Neural cell (in vitro differentiated cells): ENCODE data around the gene DIAPH2. TPM values are rescaled to one million over a fixed set of nuclear protein-coding genes. Genes with fewer than 3 reads are reported as not detected.

Experiments
- H2AFZ ChIP-seq: fragments of 200-600, 300-800 bp; sonication (generic), shearing (Covaris generic); 2 replicates; pipeline ENCODE4 v1.6.0; 2014; ENCODE audit warnings: low read depth, mild to moderate bottlenecking, antibody characterized with exemption, low read length, moderate library complexity
- H3F3A ChIP-seq: fragments of 200-600 bp; shearing (Covaris generic); 2 replicates; pipeline ENCODE4 v1.6.1; 2016; ENCODE audit warnings: mild to moderate bottlenecking, moderate library complexity, mixed read lengths, antibody characterized with exemption, low read length; ENCODE audit not compliant: insufficient read depth, poor library complexity, severe bottlenecking
- H3K27ac ChIP-seq: fragments of 200-600, 300-800 bp; sonication (generic), shearing (Covaris generic); 2 replicates; pipeline ENCODE4 v1.5.1; 2014; ENCODE audit warnings: mild to moderate bottlenecking, low read length, moderate library complexity
- H3K27me3 ChIP-seq: fragments of 300-800, 200-600 bp; sonication (generic), shearing (Covaris generic); 2 replicates; pipeline ENCODE4 v1.6.0; 2014; ENCODE audit warnings: mild to moderate bottlenecking, low read depth, low read length, moderate library complexity; ENCODE audit not compliant: insufficient read depth
- H3K36me3 ChIP-seq: fragments of 300-800, 200-600 bp; sonication (generic), shearing (Covaris generic); 2 replicates; pipeline ENCODE4 v1.5.1; 2014; ENCODE audit warnings: mild to moderate bottlenecking, antibody characterized with exemption, low read length, moderate library complexity; ENCODE audit not compliant: insufficient read depth
- H3K4me2 ChIP-seq: fragments of 300-800, 200-600 bp; sonication (generic), shearing (Covaris generic); 2 replicates; pipeline ENCODE4 v1.6.0; 2014; ENCODE audit warnings: mild to moderate bottlenecking, low read length
- H3K4me3 ChIP-seq: fragments of 300-800, 200-600 bp; sonication (generic), shearing (Covaris generic); 2 replicates; pipeline ENCODE4 v1.5.1; 2014; ENCODE audit warnings: mild to moderate bottlenecking, low read length, moderate library complexity
- H3K79me2 ChIP-seq: fragments of 200-600 bp; shearing (Covaris generic); replicated peaks from 2 replicates; pipeline ENCODE4 v1.6.0; 2014; ENCODE audit warnings: mild to moderate bottlenecking, low read length, moderate library complexity; ENCODE audit not compliant: insufficient read depth
- H3K9ac ChIP-seq: fragments of 300-800, 200-600 bp; sonication (generic), shearing (Covaris generic); 2 replicates; pipeline ENCODE4 v1.6.1; 2016; ENCODE audit warnings: mild to moderate bottlenecking, low read length, mixed read lengths
- H3K9me2 ChIP-seq: fragments of 200-600 bp; shearing (Covaris generic); 2 replicates; pipeline ENCODE4 v1.6.1; 2016; ENCODE audit warnings: mild to moderate bottlenecking, low read length, mixed read lengths; ENCODE audit not compliant: insufficient read depth
- H3K9me3 ChIP-seq: fragments of 200-600, 300-800 bp; sonication (generic), shearing (Covaris generic); 2 replicates; pipeline ENCODE4 v1.6.1; 2016; ENCODE audit warnings: mild to moderate bottlenecking, mixed run types, low read length, moderate library complexity, mixed read lengths
- H4K20me1 ChIP-seq: fragments of 200-600 bp; shearing (Covaris generic); 2 replicates; pipeline ENCODE4 v1.6.1; 2016; ENCODE audit warnings: mild to moderate bottlenecking, mixed run types; ENCODE audit not compliant: insufficient read depth
- CTCF ChIP-seq: fragments of 450-650 bp; IDR thresholded peaks from 2 replicates; pipeline ENCODE4 v1.5.1; 2014; ENCODE audit warnings: antibody characterized with exemption, mild to moderate bottlenecking, moderate library complexity; ENCODE audit not compliant: poor library complexity, severe bottlenecking
- EP300 ChIP-seq: fragments of 450-650 bp; conservative IDR thresholded peaks from 2 replicates; pipeline ENCODE4 v1.6.1; 2014; ENCODE audit warnings: antibody characterized with exemption, mild to moderate bottlenecking, moderate library complexity; ENCODE audit not compliant: poor library complexity, severe bottlenecking
- EZH2 ChIP-seq: fragments of 200-600, 300-800 bp; shearing (Covaris generic), sonication (generic); IDR thresholded peaks from 2 replicates; pipeline ENCODE4 v1.6.1; 2014; ENCODE audit warnings: antibody characterized with exemption, low read length, borderline replicate concordance, mild to moderate bottlenecking; ENCODE audit not compliant: insufficient read depth, poor library complexity, severe bottlenecking
- MXI1 ChIP-seq: fragments of 450-650 bp; conservative IDR thresholded peaks from 2 replicates; pipeline ENCODE4 v1.6.1; 2014; ENCODE audit warnings: antibody characterized with exemption, mild to moderate bottlenecking; ENCODE audit not compliant: poor library complexity, severe bottlenecking
- RAD21 ChIP-seq: fragments of 450-650 bp; conservative IDR thresholded peaks from 2 replicates; pipeline ENCODE4 v1.6.1; 2014; ENCODE audit warnings: antibody characterized with exemption, mild to moderate bottlenecking, moderate library complexity
- SMC3 ChIP-seq: fragments of 450-650 bp; conservative IDR thresholded peaks from 2 replicates; pipeline ENCODE4 v1.6.1; 2014; ENCODE audit warnings: antibody characterized with exemption, mild to moderate bottlenecking, moderate library complexity; ENCODE audit not compliant: poor library complexity
- TAF1 ChIP-seq: IDR thresholded peaks from 2 replicates; pipeline ENCODE4 v1.6.1; 2012; ENCODE audit warnings: low read depth
- polyA plus RNA-seq: library from polyadenylated mRNA; depleted of rRNA; stranded (reverse); fragments of >200 nt; gene quantifications from 2 replicates; pipeline ENCODE4 v1.2.3, GENCODE V29; 2014
- TF ChIP-seq, protein P1 (sequence below): IDR thresholded peaks from 2 replicates; pipeline ENCODE4 v1.6.1; 2012; ENCODE audit warnings: borderline replicate concordance

Gene DIAPH2
- polyA plus RNA-seq, 1 donor from 2014 or later = 0.07 TPM

DNA sequence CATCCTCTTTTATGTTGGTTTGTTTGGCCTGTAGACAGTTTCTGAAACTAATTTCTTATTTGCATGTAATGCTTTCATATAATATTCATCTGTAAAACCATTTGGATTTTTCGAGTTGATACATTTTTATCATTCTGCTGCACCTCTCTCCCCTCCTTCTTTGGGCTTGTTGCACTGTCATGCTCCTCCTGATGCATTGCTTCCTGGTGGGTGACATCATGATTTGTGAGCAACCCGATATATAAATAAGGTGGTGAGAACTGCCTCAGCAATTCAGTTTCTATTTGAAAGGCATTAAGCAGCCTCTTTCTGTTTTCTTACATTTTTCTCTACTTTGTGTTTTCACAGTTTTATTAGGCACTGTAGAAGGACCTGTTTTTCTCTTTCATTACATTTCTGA is 714.8 kb downstream of the DIAPH2 start:
- no peak overlapping the region for H3K4me2 ChIP-seq
- H3K4me3 ChIP-seq = no peak overlapping the region
- H2AFZ ChIP-seq = no peak overlapping the region
- H4K20me1 ChIP-seq = no peaks in the 10 kb centered on the region
- no peaks in the 10 kb centered on the region for H3K79me2 ChIP-seq
- H3K9ac ChIP-seq = no peak overlapping the region
- no peak overlapping the region for H3K27ac ChIP-seq
- no peaks in the 10 kb centered on the region for H3K9me2 ChIP-seq
- H3K9me3 ChIP-seq = no peaks in the 10 kb centered on the region
- no peaks in the 10 kb centered on the region for H3F3A ChIP-seq
- no peaks in the 10 kb centered on the region for H3K27me3 ChIP-seq
- H3K36me3 ChIP-seq = no peaks in the 10 kb centered on the region
- no peak for TF ChIP-seq EZH2
- no peak for TF ChIP-seq TAF1
- TF ChIP-seq, protein P1, sequence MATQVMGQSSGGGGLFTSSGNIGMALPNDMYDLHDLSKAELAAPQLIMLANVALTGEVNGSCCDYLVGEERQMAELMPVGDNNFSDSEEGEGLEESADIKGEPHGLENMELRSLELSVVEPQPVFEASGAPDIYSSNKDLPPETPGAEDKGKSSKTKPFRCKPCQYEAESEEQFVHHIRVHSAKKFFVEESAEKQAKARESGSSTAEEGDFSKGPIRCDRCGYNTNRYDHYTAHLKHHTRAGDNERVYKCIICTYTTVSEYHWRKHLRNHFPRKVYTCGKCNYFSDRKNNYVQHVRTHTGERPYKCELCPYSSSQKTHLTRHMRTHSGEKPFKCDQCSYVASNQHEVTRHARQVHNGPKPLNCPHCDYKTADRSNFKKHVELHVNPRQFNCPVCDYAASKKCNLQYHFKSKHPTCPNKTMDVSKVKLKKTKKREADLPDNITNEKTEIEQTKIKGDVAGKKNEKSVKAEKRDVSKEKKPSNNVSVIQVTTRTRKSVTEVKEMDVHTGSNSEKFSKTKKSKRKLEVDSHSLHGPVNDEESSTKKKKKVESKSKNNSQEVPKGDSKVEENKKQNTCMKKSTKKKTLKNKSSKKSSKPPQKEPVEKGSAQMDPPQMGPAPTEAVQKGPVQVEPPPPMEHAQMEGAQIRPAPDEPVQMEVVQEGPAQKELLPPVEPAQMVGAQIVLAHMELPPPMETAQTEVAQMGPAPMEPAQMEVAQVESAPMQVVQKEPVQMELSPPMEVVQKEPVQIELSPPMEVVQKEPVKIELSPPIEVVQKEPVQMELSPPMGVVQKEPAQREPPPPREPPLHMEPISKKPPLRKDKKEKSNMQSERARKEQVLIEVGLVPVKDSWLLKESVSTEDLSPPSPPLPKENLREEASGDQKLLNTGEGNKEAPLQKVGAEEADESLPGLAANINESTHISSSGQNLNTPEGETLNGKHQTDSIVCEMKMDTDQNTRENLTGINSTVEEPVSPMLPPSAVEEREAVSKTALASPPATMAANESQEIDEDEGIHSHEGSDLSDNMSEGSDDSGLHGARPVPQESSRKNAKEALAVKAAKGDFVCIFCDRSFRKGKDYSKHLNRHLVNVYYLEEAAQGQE = no peak
- no peak for TF ChIP-seq CTCF
- TF ChIP-seq SMC3 = no peak

DNA sequence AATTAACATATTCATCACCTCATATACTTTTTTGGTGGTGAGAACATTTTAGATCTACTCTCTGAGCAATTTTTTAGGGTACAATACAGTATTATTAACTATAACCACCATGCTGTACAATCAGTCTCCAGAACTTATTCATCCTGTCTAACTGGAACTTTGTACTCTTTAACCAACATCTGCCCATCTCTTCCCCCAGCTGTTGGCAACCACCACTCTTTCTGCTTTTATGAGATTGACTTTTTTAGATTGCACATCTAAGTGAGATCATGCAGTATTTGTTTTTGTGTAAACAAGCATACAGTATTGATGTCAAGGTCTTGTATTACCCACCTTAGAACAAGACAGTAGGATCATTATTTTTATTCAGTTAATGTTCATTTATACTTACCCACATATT is 715.9 kb downstream of the DIAPH2 start:
- Histone ChIP-seq H3K27ac (no peak overlapping the region), H3K79me2 (no peaks in the 10 kb centered on the region), H3K27me3 (no peaks in the 10 kb centered on the region), H2AFZ (no peak overlapping the region), H3K4me3 (no peak overlapping the region), H4K20me1 (no peaks in the 10 kb centered on the region), H3K36me3 (no peaks in the 10 kb centered on the region), H3K9ac (no peak overlapping the region), H3K4me2 (no peak overlapping the region), H3K9me2 (no peaks in the 10 kb centered on the region), H3K9me3 (no peaks in the 10 kb centered on the region), H3F3A (no peaks in the 10 kb centered on the region)
- TF ChIP-seq EP300 = no peak
- no peak for TF ChIP-seq CTCF
- no peak for TF ChIP-seq EZH2
- TF ChIP-seq SMC3 = no peak
- TF ChIP-seq TAF1 = no peak
- TF ChIP-seq MXI1 = no peak
- no peak for TF ChIP-seq RAD21
- TF ChIP-seq, protein P1 = no peak
